ENCODE results near the gene IQCF5.
"Not testable (repeated sequence)": the region's sequence is repeated elsewhere in the genome, so short reads cannot be mapped to it uniquely, and the experiment has no call there.

DNA sequence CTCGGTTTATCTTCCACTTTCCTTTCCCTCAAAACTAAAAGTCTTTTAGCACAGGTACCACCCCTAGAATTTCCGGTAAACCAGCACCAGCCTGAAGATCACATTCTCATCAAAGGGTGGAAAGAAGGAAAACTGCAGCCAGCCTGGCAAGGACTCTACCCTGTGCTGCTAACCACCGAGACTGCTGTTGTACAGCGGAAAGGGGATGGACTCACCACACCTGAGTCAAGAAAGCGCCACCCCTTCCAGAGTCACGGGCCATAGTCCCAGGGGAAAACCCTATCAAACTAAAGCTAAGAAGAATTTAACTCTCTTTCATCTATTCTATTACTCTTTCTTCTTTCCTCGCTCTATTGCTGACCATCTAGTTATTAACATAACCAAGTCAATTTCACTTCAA is 24.6 kb upstream of the IQCF5 start:
- TF ChIP-seq, protein P1, sequence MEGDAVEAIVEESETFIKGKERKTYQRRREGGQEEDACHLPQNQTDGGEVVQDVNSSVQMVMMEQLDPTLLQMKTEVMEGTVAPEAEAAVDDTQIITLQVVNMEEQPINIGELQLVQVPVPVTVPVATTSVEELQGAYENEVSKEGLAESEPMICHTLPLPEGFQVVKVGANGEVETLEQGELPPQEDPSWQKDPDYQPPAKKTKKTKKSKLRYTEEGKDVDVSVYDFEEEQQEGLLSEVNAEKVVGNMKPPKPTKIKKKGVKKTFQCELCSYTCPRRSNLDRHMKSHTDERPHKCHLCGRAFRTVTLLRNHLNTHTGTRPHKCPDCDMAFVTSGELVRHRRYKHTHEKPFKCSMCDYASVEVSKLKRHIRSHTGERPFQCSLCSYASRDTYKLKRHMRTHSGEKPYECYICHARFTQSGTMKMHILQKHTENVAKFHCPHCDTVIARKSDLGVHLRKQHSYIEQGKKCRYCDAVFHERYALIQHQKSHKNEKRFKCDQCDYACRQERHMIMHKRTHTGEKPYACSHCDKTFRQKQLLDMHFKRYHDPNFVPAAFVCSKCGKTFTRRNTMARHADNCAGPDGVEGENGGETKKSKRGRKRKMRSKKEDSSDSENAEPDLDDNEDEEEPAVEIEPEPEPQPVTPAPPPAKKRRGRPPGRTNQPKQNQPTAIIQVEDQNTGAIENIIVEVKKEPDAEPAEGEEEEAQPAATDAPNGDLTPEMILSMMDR (IDR thresholded peaks at IDR 0.05; ENCODE audit: low read depth, low read length, missing input control): not testable (repeated sequence)
- TF ChIP-seq, protein P2, sequence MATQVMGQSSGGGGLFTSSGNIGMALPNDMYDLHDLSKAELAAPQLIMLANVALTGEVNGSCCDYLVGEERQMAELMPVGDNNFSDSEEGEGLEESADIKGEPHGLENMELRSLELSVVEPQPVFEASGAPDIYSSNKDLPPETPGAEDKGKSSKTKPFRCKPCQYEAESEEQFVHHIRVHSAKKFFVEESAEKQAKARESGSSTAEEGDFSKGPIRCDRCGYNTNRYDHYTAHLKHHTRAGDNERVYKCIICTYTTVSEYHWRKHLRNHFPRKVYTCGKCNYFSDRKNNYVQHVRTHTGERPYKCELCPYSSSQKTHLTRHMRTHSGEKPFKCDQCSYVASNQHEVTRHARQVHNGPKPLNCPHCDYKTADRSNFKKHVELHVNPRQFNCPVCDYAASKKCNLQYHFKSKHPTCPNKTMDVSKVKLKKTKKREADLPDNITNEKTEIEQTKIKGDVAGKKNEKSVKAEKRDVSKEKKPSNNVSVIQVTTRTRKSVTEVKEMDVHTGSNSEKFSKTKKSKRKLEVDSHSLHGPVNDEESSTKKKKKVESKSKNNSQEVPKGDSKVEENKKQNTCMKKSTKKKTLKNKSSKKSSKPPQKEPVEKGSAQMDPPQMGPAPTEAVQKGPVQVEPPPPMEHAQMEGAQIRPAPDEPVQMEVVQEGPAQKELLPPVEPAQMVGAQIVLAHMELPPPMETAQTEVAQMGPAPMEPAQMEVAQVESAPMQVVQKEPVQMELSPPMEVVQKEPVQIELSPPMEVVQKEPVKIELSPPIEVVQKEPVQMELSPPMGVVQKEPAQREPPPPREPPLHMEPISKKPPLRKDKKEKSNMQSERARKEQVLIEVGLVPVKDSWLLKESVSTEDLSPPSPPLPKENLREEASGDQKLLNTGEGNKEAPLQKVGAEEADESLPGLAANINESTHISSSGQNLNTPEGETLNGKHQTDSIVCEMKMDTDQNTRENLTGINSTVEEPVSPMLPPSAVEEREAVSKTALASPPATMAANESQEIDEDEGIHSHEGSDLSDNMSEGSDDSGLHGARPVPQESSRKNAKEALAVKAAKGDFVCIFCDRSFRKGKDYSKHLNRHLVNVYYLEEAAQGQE (IDR thresholded peaks at IDR 0.05): not testable (repeated sequence)
- TF ChIP-seq TAF1 (conservative IDR thresholded peaks at IDR 0.05); GABPA (IDR thresholded peaks at IDR 0.05 in 1 of 2, conservative IDR thresholded peaks at IDR 0.05 in 1 of 2); RAD21 (IDR thresholded peaks at IDR 0.05): not testable (repeated sequence)
- TF ChIP-seq, protein P3, sequence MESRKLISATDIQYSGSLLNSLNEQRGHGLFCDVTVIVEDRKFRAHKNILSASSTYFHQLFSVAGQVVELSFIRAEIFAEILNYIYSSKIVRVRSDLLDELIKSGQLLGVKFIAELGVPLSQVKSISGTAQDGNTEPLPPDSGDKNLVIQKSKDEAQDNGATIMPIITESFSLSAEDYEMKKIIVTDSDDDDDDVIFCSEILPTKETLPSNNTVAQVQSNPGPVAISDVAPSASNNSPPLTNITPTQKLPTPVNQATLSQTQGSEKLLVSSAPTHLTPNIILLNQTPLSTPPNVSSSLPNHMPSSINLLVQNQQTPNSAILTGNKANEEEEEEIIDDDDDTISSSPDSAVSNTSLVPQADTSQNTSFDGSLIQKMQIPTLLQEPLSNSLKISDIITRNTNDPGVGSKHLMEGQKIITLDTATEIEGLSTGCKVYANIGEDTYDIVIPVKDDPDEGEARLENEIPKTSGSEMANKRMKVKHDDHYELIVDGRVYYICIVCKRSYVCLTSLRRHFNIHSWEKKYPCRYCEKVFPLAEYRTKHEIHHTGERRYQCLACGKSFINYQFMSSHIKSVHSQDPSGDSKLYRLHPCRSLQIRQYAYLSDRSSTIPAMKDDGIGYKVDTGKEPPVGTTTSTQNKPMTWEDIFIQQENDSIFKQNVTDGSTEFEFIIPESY (IDR thresholded peaks at IDR 0.05): not testable (repeated sequence)
